Activated CD8-positive, alpha-beta T cell treated with anti-CD3 and anti-CD28 coated beads, Interleukin-2, amount 10 ng/mL, durations not matched to agents 7 days and 5 days (primary cell): ENCODE measurements around the gene SEC23B. TPM values are rescaled to one million over a fixed set of nuclear protein-coding genes. Genes with fewer than 3 reads are reported as not detected.

Experiments used
- ATAC-seq: fragments of 150-1000 bp; cut with Tn5 transposase; one replicate; pipeline ENCODE4 v1.10.0; 2021; ENCODE audit warnings: moderate library complexity
- CTCF ChIA-PET: fragments of 350-600 bp; sonication (Branson Sonifier 250); formaldehyde crosslinking; loops from one replicate; lab custom pipeline; 2021; ENCODE audit warnings: antibody characterized with exemption; lab: Charles Lee
- POLR2A ChIA-PET: fragments of 350-600 bp; sonication (Branson Sonifier 250); formaldehyde crosslinking; loops from one replicate; lab custom pipeline; 2021; ENCODE audit warnings: antibody characterized with exemption; lab: Charles Lee
- DNase-seq: peaks from one replicate; pipeline ENCODE4 v3.0.0-alpha.2; 2020
- H3K27ac Mint-ChIP-seq: one replicate; pipeline ENCODE4 v1.8.0; 2021; ENCODE audit warnings: mild to moderate bottlenecking, mixed read lengths
- H3K27me3 Mint-ChIP-seq: one replicate; pipeline ENCODE4 v1.8.0; 2021; ENCODE audit warnings: low read depth, mixed read lengths
- H3K36me3 Mint-ChIP-seq: one replicate; pipeline ENCODE4 v1.8.0; 2021; ENCODE audit warnings: low read depth, mixed read lengths
- H3K4me1 Mint-ChIP-seq: one replicate; pipeline ENCODE4 v1.8.0; 2021; ENCODE audit warnings: low read depth, mixed read lengths
- H3K4me3 Mint-ChIP-seq: one replicate; pipeline ENCODE4 v1.8.0; 2021; ENCODE audit warnings: mild to moderate bottlenecking, mixed read lengths
- H3K9me3 Mint-ChIP-seq: one replicate; pipeline ENCODE4 v1.8.0; 2022; ENCODE audit warnings: mixed read lengths; ENCODE audit not compliant: insufficient read depth
- microRNA-seq: library from miRNA; unstranded; fragments of <30 nt; microRNA quantifications from one replicate; pipeline ENCODE4 v1.2.0, GENCODE V29; 2022
- total RNA-seq, 2 experiments: library from RNA; stranded (reverse); gene quantifications; one replicate each; pipeline ENCODE4 v1.2.3, GENCODE V29; 2021

SEC23B gene
- total RNA-seq, 2 experiments from 2014 or later, result 59.6 to 63.9 TPM

GRCh38 chr20:18588574-18588933 lies 80.8 kb downstream of the SEC23B start:
- H3K27ac Mint-ChIP-seq, result peak overlapping the region; percentile 85
- no peaks in the 10 kb centered on the region for H3K36me3 Mint-ChIP-seq
- peak overlapping the region; percentile 84 for H3K4me3 Mint-ChIP-seq
- no peaks in the 10 kb centered on the region for H3K9me3 Mint-ChIP-seq
- ChIA-PET CTCF (interaction anchor here (0.8 to 1.8 kb wide), 6 partner anchors 9 to 294 kb away, joined by 3 to 4 read pairs (median 3); no protein-coding TSS in a partner anchor), POLR2A (interaction anchor here (0.6 to 1.3 kb wide), 5 partner anchors 9 to 938 kb away, joined by 3 to 5 read pairs (median 4); partner anchors contain the start of gene SEC23B)
- H3K27me3 Mint-ChIP-seq, result peaks cover 8% of the 10 kb centered on the region
- DNase-seq (no peak), ATAC-seq (no peak)
- H3K4me1 Mint-ChIP-seq, result peaks cover 21% of the 10 kb centered on the region

GRCh38 chr20:18589941-18590674 lies 82.4 kb downstream of the SEC23B start:
- Mint-ChIP-seq H3K36me3 (no peaks in the 10 kb centered on the region), H3K27ac (no peak overlapping the region), H3K27me3 (peaks cover 2% of the 10 kb centered on the region), H3K9me3 (no peaks in the 10 kb centered on the region), H3K4me3 (no peak overlapping the region), H3K4me1 (peaks cover 21% of the 10 kb centered on the region)
- DNase-seq (no peak), ATAC-seq (no peak)
- ChIA-PET POLR2A (interaction anchor here (1.2 kb wide), 1 partner anchor 61 kb away, joined by 3 read pairs; no protein-coding TSS in a partner anchor), CTCF (no interaction called here)

- no peak overlapping the region for H3K4me3 Mint-ChIP-seq
- no peak overlapping the region for H3K27ac Mint-ChIP-seq
- peaks cover 3% of the 10 kb centered on the region for H3K9me3 Mint-ChIP-seq
- H3K4me1 Mint-ChIP-seq, result no peaks in the 10 kb centered on the region
- ChIA-PET POLR2A (no interaction called here), CTCF (no interaction called here)
- no peaks in the 10 kb centered on the region for H3K27me3 Mint-ChIP-seq
- peaks cover 14% of the 10 kb centered on the region for H3K36me3 Mint-ChIP-seq
- no peak for ATAC-seq
- no peak for DNase-seq
Measured at GRCh38 chr20:18596270-18596669, 88.5 kb downstream of the SEC23B start.

- ATAC-seq, result no peak
- Mint-ChIP-seq H3K36me3 (no peaks in the 10 kb centered on the region), H3K27me3 (no peaks in the 10 kb centered on the region), H3K4me1 (no peaks in the 10 kb centered on the region), H3K4me3 (no peak overlapping the region), H3K9me3 (no peaks in the 10 kb centered on the region), H3K27ac (no peak overlapping the region)
- CTCF ChIA-PET, result no interaction called here
- POLR2A ChIA-PET, result no interaction called here
- no peak for DNase-seq
Measured at GRCh38 chr20:18609741-18610140, 102.0 kb downstream of the SEC23B start.

Small RNA genes lying within 50 kb of the gene (microRNA-seq; reads per million reads assigned to microRNA genes)
- gene MIR3192, result 1.7 reads per million

Other genes with a start within 250 kb of the SEC23B start
- gene ZNF133, start 219.4 kb upstream of the SEC23B start, total RNA-seq, result 1 to 10 TPM; 6.0 to 7.2 TPM
- gene DZANK1, start 40.9 kb upstream of the SEC23B start, total RNA-seq, result 1 to 10 TPM; 1.4 to 1.6 TPM
- gene POLR3F, start 40.5 kb upstream of the SEC23B start, total RNA-seq, result 1 to 10 TPM; 8.3 to 8.4 TPM
- 10 to 100 TPM; 10.6 to 10.8 TPM for gene RBBP9, start 10.7 kb upstream of the SEC23B start, total RNA-seq
- gene SMIM26, start 59.5 kb downstream of the SEC23B start, total RNA-seq, result 10 to 100 TPM; 41.9 to 51.0 TPM
- gene DTD1, start 80.1 kb downstream of the SEC23B start, total RNA-seq, result 10 to 100 TPM; 25.9 to 28.5 TPM